Measurements from ENCODE around the gene TSPYL1.

Gene TSPYL1

GRCh38 chr6:116314218-116314617 lies 34.5 kb upstream of the TSPYL1 start:
- no peak for TF ChIP-seq CTCF (IDR thresholded peaks at IDR 0.05; ENCODE audit: insufficient read depth, low read length, poor library complexity, severe bottlenecking)
- no peak for DNase-seq (ENCODE audit: extremely low read depth, insufficient read length)
- no peaks in the 10 kb centered on the region for H3K27me3 ChIP-seq (replicated peaks; ENCODE audit: control insufficient read depth, insufficient read depth, low read length)
- H3K4me3 ChIP-seq (replicated peaks; ENCODE audit: low read depth, low read length) = no peak overlapping the region
- no peaks in the 10 kb centered on the region for H3K36me3 ChIP-seq (ENCODE audit: control insufficient read depth, insufficient read depth, low read length)

GRCh38 chr6:116313101-116313776 lies 33.5 kb upstream of the TSPYL1 start:
- Histone ChIP-seq H3K36me3 (ENCODE audit: control insufficient read depth, insufficient read depth, low read length) (no peaks in the 10 kb centered on the region), H3K4me3 (replicated peaks; ENCODE audit: low read depth, low read length) (no peak overlapping the region), H3K27me3 (replicated peaks; ENCODE audit: control insufficient read depth, insufficient read depth, low read length) (no peaks in the 10 kb centered on the region)
- no peak for DNase-seq (ENCODE audit: extremely low read depth, insufficient read length)
- TF ChIP-seq CTCF (IDR thresholded peaks at IDR 0.05; ENCODE audit: insufficient read depth, low read length, poor library complexity, severe bottlenecking) = no peak

GRCh38 chr6:116309657-116310056 lies 29.9 kb upstream of the TSPYL1 start:
- no peak for DNase-seq (ENCODE audit: extremely low read depth, insufficient read length)
- no peak overlapping the region for H3K4me3 ChIP-seq (replicated peaks; ENCODE audit: low read depth, low read length)
- no peaks in the 10 kb centered on the region for H3K36me3 ChIP-seq (ENCODE audit: control insufficient read depth, insufficient read depth, low read length)
- no peaks in the 10 kb centered on the region for H3K27me3 ChIP-seq (replicated peaks; ENCODE audit: control insufficient read depth, insufficient read depth, low read length)
- TF ChIP-seq CTCF (IDR thresholded peaks at IDR 0.05; ENCODE audit: insufficient read depth, low read length, poor library complexity, severe bottlenecking) = no peak

- no peak overlapping the region for H3K4me3 ChIP-seq (replicated peaks; ENCODE audit: low read depth, low read length)
- H3K36me3 ChIP-seq (ENCODE audit: control insufficient read depth, insufficient read depth, low read length) = no peaks in the 10 kb centered on the region
- no peak for DNase-seq (ENCODE audit: extremely low read depth, insufficient read length)
- no peaks in the 10 kb centered on the region for H3K27me3 ChIP-seq (replicated peaks; ENCODE audit: control insufficient read depth, insufficient read depth, low read length)
- no peak for TF ChIP-seq CTCF (IDR thresholded peaks at IDR 0.05; ENCODE audit: insufficient read depth, low read length, poor library complexity, severe bottlenecking)
Observed at GRCh38 chr6:116309001-116309400, 29.3 kb upstream of the TSPYL1 start.

GRCh38 chr6:116307633-116308032 lies 27.9 kb upstream of the TSPYL1 start:
- DNase-seq (ENCODE audit: extremely low read depth, insufficient read length) = no peak
- TF ChIP-seq CTCF (IDR thresholded peaks at IDR 0.05; ENCODE audit: insufficient read depth, low read length, poor library complexity, severe bottlenecking) = no peak
- Histone ChIP-seq H3K27me3 (replicated peaks; ENCODE audit: control insufficient read depth, insufficient read depth, low read length) (no peaks in the 10 kb centered on the region), H3K4me3 (replicated peaks; ENCODE audit: low read depth, low read length) (no peak overlapping the region), H3K36me3 (ENCODE audit: control insufficient read depth, insufficient read depth, low read length) (no peaks in the 10 kb centered on the region)

- no peak for TF ChIP-seq CTCF (IDR thresholded peaks at IDR 0.05; ENCODE audit: insufficient read depth, low read length, poor library complexity, severe bottlenecking)
- Histone ChIP-seq H3K36me3 (ENCODE audit: control insufficient read depth, insufficient read depth, low read length) (no peaks in the 10 kb centered on the region), H3K4me3 (replicated peaks; ENCODE audit: low read depth, low read length) (no peak overlapping the region), H3K27me3 (replicated peaks; ENCODE audit: control insufficient read depth, insufficient read depth, low read length) (no peaks in the 10 kb centered on the region)
- DNase-seq (ENCODE audit: extremely low read depth, insufficient read length) = no peak
Observed at GRCh38 chr6:116307001-116307400, 27.3 kb upstream of the TSPYL1 start.
